ENCODE data around the gene ANLN. TPM values are rescaled to one million over a fixed set of nuclear protein-coding genes. Genes with fewer than 3 reads are reported as not detected.
A peak's percentile ranks its signal among the peaks of the same experiment; 100 is the strongest.

ANLN gene
- total and polyA plus RNA-seq, 2 donors (not counting 3 experiments of a cell fraction or from before 2014, with no cell fraction given) = 28.5 to 119 TPM

GRCh38 chr7:36395171-36395894 lies 5.7 kb downstream of the ANLN start:
- BruUV-seq (replicated peaks) = no TSS peak
- H4K20me1 ChIP-seq (replicated peaks; ENCODE audit: control insufficient read depth, extremely low read depth, insufficient read depth, low read length) = peaks cover 4% of the 10 kb centered on the region
- no peaks in the 10 kb centered on the region for H3K27me3 ChIP-seq (ENCODE audit: control insufficient read depth in 2 of 2, insufficient read depth in 2 of 2, low read length in 2 of 2)
- no peak for FAIRE-seq
- H2AFZ ChIP-seq (ENCODE audit: low read depth, low read length) = peak overlapping the region; percentile 42
- TF ChIP-seq GATA2 (IDR thresholded peaks at IDR 0.05; ENCODE audit: insufficient read depth, insufficient read length, low read depth, low read length) = no peak
- peak overlapping the region; percentile 35 for H3K27ac ChIP-seq (ENCODE audit: insufficient read depth, low read depth, low read length)
- H3K4me3 ChIP-seq (replicated peaks in 1 of 3; ENCODE audit: insufficient read depth in 1 of 3, low read depth in 1 of 3, low read length in 3 of 3) = no peak overlapping the region
- peak; percentile 73 for DNase-seq (ENCODE audit: low read depth, low spot score)
- peak overlapping the region; percentile 39 for H3K4me2 ChIP-seq (ENCODE audit: insufficient read depth, low read length)
- H3K9ac ChIP-seq (replicated peaks; ENCODE audit: extremely low read depth, insufficient read depth, low read length) = no peak overlapping the region
- CTCF ChIA-PET = interaction anchor here (0.5 kb wide), 1 partner anchor 588 kb away, joined by 4 read pairs; no protein-coding TSS in a partner anchor
- H3K36me3 ChIP-seq (ENCODE audit: control insufficient read depth in 2 of 2, extremely low read depth in 1 of 2, insufficient read depth in 2 of 2, low read length in 2 of 2) = peaks cover 0 to 12% of the 10 kb centered on the region in 2 experiments
- POLR2A ChIA-PET = no interaction called here
- no peaks in the 10 kb centered on the region for H3K9me1 ChIP-seq (replicated peaks; ENCODE audit: control insufficient read depth, extremely low read depth, insufficient read depth, low read length)
- no peaks in the 10 kb centered on the region for H3K9me3 ChIP-seq (replicated peaks; ENCODE audit: control insufficient read depth, insufficient read depth, low read length)
- H3K79me2 ChIP-seq (ENCODE audit: control insufficient read depth, insufficient read depth, low read length) = peaks cover 99% of the 10 kb centered on the region
- intact Hi-C loops (cut with micrococcal nuclease) (loop anchor here (2.0 to 10.0 kb wide), 3 partner anchors 13 to 1361 kb away; partner anchors contain the start of gene DPY19L1), dilution Hi-C loops (cut with MboI; ENCODE audit: extremely low pct_ligation_motif_present, low sequenced_read_pairs) (no loop called here)
- H3K4me1 ChIP-seq (ENCODE audit: control insufficient read depth, extremely low read depth, insufficient read depth, low read length) = peaks cover 36% of the 10 kb centered on the region

GRCh38 chr7:36396150-36396549 lies 6.5 kb downstream of the ANLN start:
- no TSS peak for BruUV-seq (replicated peaks)
- H3K36me3 ChIP-seq (ENCODE audit: control insufficient read depth in 2 of 2, extremely low read depth in 1 of 2, insufficient read depth in 2 of 2, low read length in 2 of 2) = peaks cover 0 to 15% of the 10 kb centered on the region in 2 experiments

More at GRCh38 chr7:36396150-36396549, 6.5 kb downstream of the ANLN start:
- Histone ChIP-seq H2AFZ (ENCODE audit: low read depth, low read length) (no peak overlapping the region), H3K4me1 (ENCODE audit: control insufficient read depth, extremely low read depth, insufficient read depth, low read length) (peaks cover 35% of the 10 kb centered on the region), H3K9ac (replicated peaks; ENCODE audit: extremely low read depth, insufficient read depth, low read length) (no peak overlapping the region), H3K4me3 (replicated peaks in 1 of 3; ENCODE audit: insufficient read depth in 1 of 3, low read depth in 1 of 3, low read length in 3 of 3) (no peak overlapping the region), H3K4me2 (ENCODE audit: insufficient read depth, low read length) (no peak overlapping the region), H3K79me2 (ENCODE audit: control insufficient read depth, insufficient read depth, low read length) (peaks cover 98% of the 10 kb centered on the region), H4K20me1 (replicated peaks; ENCODE audit: control insufficient read depth, extremely low read depth, insufficient read depth, low read length) (peaks cover 4% of the 10 kb centered on the region), H3K9me3 (replicated peaks; ENCODE audit: control insufficient read depth, insufficient read depth, low read length) (no peaks in the 10 kb centered on the region), H3K27me3 (ENCODE audit: control insufficient read depth in 2 of 2, insufficient read depth in 2 of 2, low read length in 2 of 2) (no peaks in the 10 kb centered on the region), H3K27ac (ENCODE audit: insufficient read depth, low read depth, low read length) (no peak overlapping the region), H3K9me1 (replicated peaks; ENCODE audit: control insufficient read depth, extremely low read depth, insufficient read depth, low read length) (no peaks in the 10 kb centered on the region)
- TF ChIP-seq CTCF (IDR thresholded peaks at IDR 0.05; ENCODE audit: extremely low read depth in 1 of 2, insufficient read depth in 1 of 2, low read depth in 1 of 2, low read length in 2 of 2) (no peak), FOS (IDR thresholded peaks at IDR 0.05; ENCODE audit: borderline replicate concordance, insufficient read depth, low read length) (peak; percentile 21)
- dilution Hi-C loops (cut with MboI; ENCODE audit: extremely low pct_ligation_motif_present, low sequenced_read_pairs) (no loop called here), intact Hi-C loops (cut with micrococcal nuclease) (loop anchor here (10.0 kb wide), 2 partner anchors 361 to 1361 kb away; partner anchors contain the start of gene DPY19L1)
- no peak for FAIRE-seq
- no peak for DNase-seq (ENCODE audit: low read depth, low spot score)
- CTCF ChIA-PET = interaction anchor here (0.5 kb wide), 1 partner anchor 589 kb away, joined by 4 read pairs; no protein-coding TSS in a partner anchor
- POLR2A ChIA-PET = no interaction called here

Data from endothelial cell of umbilical vein (primary cell).